PC-9 (cell line): Measurements from ENCODE around the gene MAGI1.

Experiments used
- EZH2 ChIP-seq: fragments of 200-600 bp; sonication (generic); IDR thresholded peaks from 2 replicates; pipeline ENCODE4 v1.8.0; 2017; ENCODE audit warnings: antibody characterized with exemption, low read depth
- TF ChIP-seq, protein P1 (sequence below): fragments of 200-600 bp; sonication (generic); conservative IDR thresholded peaks from 2 replicates; pipeline ENCODE4 v1.6.1; 2017; ENCODE audit warnings: mixed run types, antibody characterized with exemption, mild to moderate bottlenecking, moderate library complexity

DNA sequence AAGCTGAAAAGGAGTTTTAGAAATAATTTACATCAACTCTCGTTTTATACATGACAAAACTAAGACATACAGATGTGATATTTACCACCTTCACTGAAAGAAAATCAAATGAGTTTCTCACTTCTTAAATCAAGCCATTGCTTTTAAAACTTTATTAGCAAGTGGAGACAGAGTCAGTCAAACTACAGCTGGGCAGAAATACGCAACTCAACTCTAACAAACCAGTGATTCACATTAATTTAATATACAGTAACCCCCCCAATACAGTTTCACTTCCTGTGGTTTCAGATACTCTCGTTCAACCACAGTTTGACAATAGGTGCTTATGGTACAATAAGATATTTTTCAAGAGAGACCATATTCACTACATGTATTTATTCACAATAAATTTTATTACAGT is 477.1 kb downstream of the MAGI1 start:
- TF ChIP-seq, protein P1, sequence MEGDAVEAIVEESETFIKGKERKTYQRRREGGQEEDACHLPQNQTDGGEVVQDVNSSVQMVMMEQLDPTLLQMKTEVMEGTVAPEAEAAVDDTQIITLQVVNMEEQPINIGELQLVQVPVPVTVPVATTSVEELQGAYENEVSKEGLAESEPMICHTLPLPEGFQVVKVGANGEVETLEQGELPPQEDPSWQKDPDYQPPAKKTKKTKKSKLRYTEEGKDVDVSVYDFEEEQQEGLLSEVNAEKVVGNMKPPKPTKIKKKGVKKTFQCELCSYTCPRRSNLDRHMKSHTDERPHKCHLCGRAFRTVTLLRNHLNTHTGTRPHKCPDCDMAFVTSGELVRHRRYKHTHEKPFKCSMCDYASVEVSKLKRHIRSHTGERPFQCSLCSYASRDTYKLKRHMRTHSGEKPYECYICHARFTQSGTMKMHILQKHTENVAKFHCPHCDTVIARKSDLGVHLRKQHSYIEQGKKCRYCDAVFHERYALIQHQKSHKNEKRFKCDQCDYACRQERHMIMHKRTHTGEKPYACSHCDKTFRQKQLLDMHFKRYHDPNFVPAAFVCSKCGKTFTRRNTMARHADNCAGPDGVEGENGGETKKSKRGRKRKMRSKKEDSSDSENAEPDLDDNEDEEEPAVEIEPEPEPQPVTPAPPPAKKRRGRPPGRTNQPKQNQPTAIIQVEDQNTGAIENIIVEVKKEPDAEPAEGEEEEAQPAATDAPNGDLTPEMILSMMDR: no peak
- TF ChIP-seq EZH2: no peak
